Heart left ventricle (tissue), 13 donors: ENCODE results near the gene ZC3H13.

ENCODE experiments used
- CTCF ChIP-seq, 12 donors: fragments of 200-600 bp; sonication (generic) in 4 of 12; IDR thresholded peaks; one replicate each; pipeline versions ENCODE4 v1.5.0 to v1.8.0; 2018 to 2022; ENCODE audit warnings: antibody characterized with exemption in 12 of 12, mild to moderate bottlenecking in 5 of 12
- POLR2A ChIP-seq, 2 donors: fragments of 450-650 bp; IDR thresholded peaks; one replicate each; pipeline ENCODE4 v1.6.1; 2017; ENCODE audit warnings: antibody characterized with exemption in 2 of 2, mild to moderate bottlenecking in 2 of 2, moderate library complexity in 2 of 2
- donor health status: ischemic (EF 13 %, LVEDD 7.1; RV severe dilation, severe dysfunction).
- donor health status: DM: no; HTN: yes; CAD: no.
- donor health status: DM: no; HTN: no; CAD: no.
- donor health status: ischemic (EF 25% LVEDD 6.9; RV normal size, moderate dysfunction).
- donor health status: ischemic (EF 25% LVEDD 5.7; RV mildly dilated, moderate dysfunction).
- donor health status: ischemic (EF 35%, LVEDD 5.7; RV mildly dilated, moderate dysfunction).
- donor health status: nonischemic (EF 11% LVEDD 7.7; RV severe dilation, severe dysfunction).
- donor health status: DM: yes; HTN: yes; CAD: no.
- donor health status: PGD.
- donor health status: ischemic (EF 29% LVEDD 5.4; RV normal size, mild dysfunction).
- donor health status: nonischemic (EF 23%, LVEDD 6.1; RV moderate dilation, normal function).

GRCh38 chr13:46051968-46052318, 603 bp downstream of the ZC3H13 start:
- no peak for TF ChIP-seq CTCF (IDR thresholded peaks at IDR 0.05)
- TF ChIP-seq POLR2A (IDR thresholded peaks at IDR 0.05) = no peak
